ENCODE results near the gene AP2S1. TPM values are rescaled to one million over a fixed set of nuclear protein-coding genes. Genes with fewer than 3 reads are reported as not detected.

AP2S1 gene
- total and polyA plus RNA-seq, 4 donors = 73.0 to 191 (median 156) TPM

DNA sequence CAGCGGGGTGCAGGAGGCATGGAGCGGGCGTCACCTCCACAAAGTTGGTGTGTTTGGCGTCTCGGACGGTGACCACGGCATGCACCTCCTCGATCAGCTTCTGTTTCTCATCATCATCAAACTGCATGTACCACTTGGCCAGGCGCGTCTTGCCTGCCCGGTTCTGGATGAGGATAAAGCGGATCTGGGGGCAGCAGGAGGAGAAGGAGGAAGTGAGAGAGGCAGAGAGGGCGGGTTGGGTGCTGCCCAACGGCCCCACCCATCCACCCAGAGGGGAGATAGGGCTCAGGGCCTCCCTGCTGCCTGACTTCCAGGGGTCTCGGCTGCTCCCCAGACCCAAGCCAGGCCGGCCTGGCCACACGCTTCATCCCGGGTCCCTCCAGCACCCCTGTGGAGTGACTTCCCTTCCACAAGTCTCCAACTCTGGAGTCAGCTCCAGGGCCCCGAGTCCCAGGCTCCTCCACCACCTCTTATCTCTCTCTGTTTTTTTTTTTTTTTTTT, 4.6 kb downstream of the AP2S1 start:
- ATAC-seq (ENCODE audit: insufficient read depth, low FRiP score) = no peak
- H3K36me3 ChIP-seq (ENCODE audit: control insufficient read depth in 4 of 4, insufficient read depth in 4 of 4, low read length in 4 of 4) = peaks cover 0 to 39% (median 22%) of the 10 kb centered on the region in 4 donors
- WGBS, 2 donors = 83 to 85% methylated on average over 16 to 19 of the region's 19 CpGs

DNA sequence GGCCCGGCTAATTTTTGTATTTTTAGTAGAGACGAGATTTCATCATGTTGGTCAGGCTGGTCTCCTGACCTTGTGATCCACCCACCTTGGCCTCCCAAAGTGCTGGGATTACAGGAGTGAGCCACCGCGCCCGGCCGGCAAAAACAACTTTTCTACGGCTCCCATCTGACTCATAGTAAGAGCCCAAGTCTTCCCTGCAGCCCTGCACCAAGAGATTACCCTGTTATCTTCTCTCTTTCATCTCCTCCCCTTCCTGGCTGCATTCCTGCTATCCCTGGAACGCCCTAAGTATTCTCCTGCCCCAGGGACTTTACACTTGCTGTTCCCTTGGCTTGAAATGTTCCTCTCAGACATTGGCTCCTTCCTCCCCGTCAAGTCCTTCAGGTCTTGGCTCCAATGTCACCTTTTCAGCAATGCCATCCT, 6.6 kb downstream of the AP2S1 start:
- Histone ChIP-seq H3K27ac (ENCODE audit: low read depth in 1 of 2, low read length in 1 of 2) (no peak overlapping the region), H3K4me1 (ENCODE audit: control insufficient read depth in 5 of 5, insufficient read depth in 5 of 5, low read length in 5 of 5) (peaks cover 0 to 18% (median 7%) of the 10 kb centered on the region in 5 donors), H3K36me3 (ENCODE audit: control insufficient read depth in 4 of 4, insufficient read depth in 4 of 4, low read length in 4 of 4) (peaks cover 0 to 45% (median 26%) of the 10 kb centered on the region in 4 donors), H3K27me3 (ENCODE audit: control insufficient read depth in 3 of 3, insufficient read depth in 3 of 3, low read length in 2 of 3) (no peaks in the 10 kb centered on the region), H3K4me3 (no peak overlapping the region), H3K9ac (ENCODE audit: insufficient read depth in 1 of 2, low read length in 2 of 2) (no peak overlapping the region), H3K9me3 (ENCODE audit: control insufficient read depth in 4 of 4, insufficient read depth in 3 of 4, low read length in 3 of 4) (no peaks in the 10 kb centered on the region)
- WGBS, 2 donors = 90 to 94% methylated on average over 9 of the region's 9 CpGs
- DNase-seq (no peak), ATAC-seq (ENCODE audit: insufficient read depth, low FRiP score) (no peak)
- TF ChIP-seq, protein P1, sequence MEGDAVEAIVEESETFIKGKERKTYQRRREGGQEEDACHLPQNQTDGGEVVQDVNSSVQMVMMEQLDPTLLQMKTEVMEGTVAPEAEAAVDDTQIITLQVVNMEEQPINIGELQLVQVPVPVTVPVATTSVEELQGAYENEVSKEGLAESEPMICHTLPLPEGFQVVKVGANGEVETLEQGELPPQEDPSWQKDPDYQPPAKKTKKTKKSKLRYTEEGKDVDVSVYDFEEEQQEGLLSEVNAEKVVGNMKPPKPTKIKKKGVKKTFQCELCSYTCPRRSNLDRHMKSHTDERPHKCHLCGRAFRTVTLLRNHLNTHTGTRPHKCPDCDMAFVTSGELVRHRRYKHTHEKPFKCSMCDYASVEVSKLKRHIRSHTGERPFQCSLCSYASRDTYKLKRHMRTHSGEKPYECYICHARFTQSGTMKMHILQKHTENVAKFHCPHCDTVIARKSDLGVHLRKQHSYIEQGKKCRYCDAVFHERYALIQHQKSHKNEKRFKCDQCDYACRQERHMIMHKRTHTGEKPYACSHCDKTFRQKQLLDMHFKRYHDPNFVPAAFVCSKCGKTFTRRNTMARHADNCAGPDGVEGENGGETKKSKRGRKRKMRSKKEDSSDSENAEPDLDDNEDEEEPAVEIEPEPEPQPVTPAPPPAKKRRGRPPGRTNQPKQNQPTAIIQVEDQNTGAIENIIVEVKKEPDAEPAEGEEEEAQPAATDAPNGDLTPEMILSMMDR (IDR thresholded peaks at IDR 0.05; ENCODE audit: control extremely low read depth, extremely low read depth) = no peak

More for the DNA sequence above, 4.6 kb downstream of the AP2S1 start:
- TF ChIP-seq, protein P1 (IDR thresholded peaks at IDR 0.05; ENCODE audit: control extremely low read depth, extremely low read depth) = no peak
- Histone ChIP-seq H3K9ac (ENCODE audit: insufficient read depth in 1 of 2, low read length in 2 of 2) (no peak overlapping the region), H3K9me3 (ENCODE audit: control insufficient read depth in 4 of 4, insufficient read depth in 3 of 4, low read length in 3 of 4) (no peaks in the 10 kb centered on the region), H3K4me1 (ENCODE audit: control insufficient read depth in 5 of 5, insufficient read depth in 5 of 5, low read length in 5 of 5) (peaks cover 3 to 21% (median 10%) of the 10 kb centered on the region in 5 donors), H3K27ac (ENCODE audit: low read depth in 1 of 2, low read length in 1 of 2) (no peak overlapping the region), H3K27me3 (ENCODE audit: control insufficient read depth in 3 of 3, insufficient read depth in 3 of 3, low read length in 2 of 3) (no peaks in the 10 kb centered on the region), H3K4me3 (no peak overlapping the region)
- DNase-seq = no peak

DNA sequence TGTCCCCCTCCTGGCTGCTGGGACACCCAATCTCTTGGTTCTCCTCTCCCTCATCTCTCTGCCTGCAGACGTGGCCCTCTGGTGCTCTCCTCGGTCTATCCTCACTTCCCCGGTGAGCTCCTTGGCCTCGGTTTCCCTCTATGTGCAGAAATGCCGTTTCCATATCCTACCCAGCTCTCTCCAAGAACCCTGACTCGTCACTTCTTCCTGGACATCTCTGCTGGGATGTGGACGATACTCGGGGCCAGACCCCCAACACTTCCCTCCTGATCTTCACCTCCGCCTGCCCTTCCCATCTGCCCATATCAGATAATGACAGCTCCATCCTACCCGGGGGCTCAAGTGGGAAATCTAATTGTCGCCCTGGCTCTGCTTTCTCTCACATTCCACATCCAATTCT, 7.9 kb downstream of the AP2S1 start:
- WGBS, 2 donors = 89% methylated on average over 11 of the region's 11 CpGs
- no peak for ATAC-seq (ENCODE audit: insufficient read depth, low FRiP score)
- H3K9me3 ChIP-seq (ENCODE audit: control insufficient read depth in 4 of 4, insufficient read depth in 3 of 4, low read length in 3 of 4) = no peaks in the 10 kb centered on the region

More for the DNA sequence above, 7.9 kb downstream of the AP2S1 start:
- H3K9ac ChIP-seq (ENCODE audit: insufficient read depth in 1 of 2, low read length in 2 of 2) = no peak overlapping the region
- no peak for DNase-seq
- no peak overlapping the region for H3K4me3 ChIP-seq
- no peak overlapping the region for H3K27ac ChIP-seq (ENCODE audit: low read depth in 1 of 2, low read length in 1 of 2)
- peaks cover 5 to 55% (median 30%) of the 10 kb centered on the region in 4 donors for H3K36me3 ChIP-seq (ENCODE audit: control insufficient read depth in 4 of 4, insufficient read depth in 4 of 4, low read length in 4 of 4)
- no peaks in the 10 kb centered on the region for H3K27me3 ChIP-seq (ENCODE audit: control insufficient read depth in 3 of 3, insufficient read depth in 3 of 3, low read length in 2 of 3)
- H3K4me1 ChIP-seq (ENCODE audit: control insufficient read depth in 5 of 5, insufficient read depth in 5 of 5, low read length in 5 of 5) = peaks cover 0 to 18% (median 6%) of the 10 kb centered on the region in 5 donors
- TF ChIP-seq, protein P1 (IDR thresholded peaks at IDR 0.05; ENCODE audit: control extremely low read depth, extremely low read depth) = no peak
